ENCODE results near the gene MPPE1. TPM values are rescaled to one million over a fixed set of nuclear protein-coding genes. Genes with fewer than 3 reads are reported as not detected.

The MPPE1 gene
- total RNA-seq, 1 donor: 38.0 TPM

DNA sequence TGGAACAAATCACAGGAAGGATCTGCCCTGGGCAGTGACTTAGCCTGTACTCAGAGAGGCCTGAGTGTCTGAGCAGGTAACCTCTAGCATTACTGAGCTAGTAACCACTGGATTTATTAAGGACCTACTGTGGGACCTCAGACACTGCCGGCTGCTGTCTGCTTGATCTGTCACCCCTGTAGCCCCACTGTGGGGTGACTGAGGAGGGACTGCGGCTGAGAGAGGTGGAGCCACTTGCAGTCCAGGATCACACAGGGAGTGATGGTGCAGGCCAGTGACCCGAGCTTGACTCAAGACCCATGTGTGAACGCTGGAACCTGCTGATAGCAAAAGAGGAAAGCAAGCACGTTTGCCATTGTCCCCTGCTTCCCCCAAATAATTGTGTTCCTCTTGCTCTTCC is 41.4 kb downstream of the MPPE1 start:
- Histone ChIP-seq H2AFZ (ENCODE audit: low read length) (no peak overlapping the region), H3K4me2 (ENCODE audit: insufficient read depth, low read length) (no peak overlapping the region)

DNA sequence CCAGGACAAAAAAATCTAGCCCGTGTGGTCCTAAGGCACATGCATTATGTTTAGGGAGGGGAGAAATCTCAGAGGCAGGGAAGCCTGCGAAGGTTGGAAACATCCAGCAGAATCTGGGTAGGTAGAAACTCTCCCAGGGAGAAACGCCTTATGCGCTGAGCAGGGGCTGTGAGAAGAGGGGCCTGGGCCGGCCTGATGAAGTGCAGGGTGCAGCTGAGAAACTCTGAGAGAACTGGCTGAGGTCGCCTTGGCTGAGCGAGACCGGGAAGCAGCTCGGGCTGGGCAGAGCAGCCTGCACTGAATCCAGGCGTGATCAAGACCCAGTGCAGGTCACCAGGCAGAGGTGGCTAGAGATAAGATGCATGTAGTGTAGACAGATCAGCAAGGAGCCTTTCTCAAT is 41.8 kb downstream of the MPPE1 start:
- Histone ChIP-seq H3K9me3 (ENCODE audit: low read depth, low read length) (no peaks in the 10 kb centered on the region), H3K4me2 (ENCODE audit: insufficient read depth, low read length) (no peak overlapping the region), H2AFZ (ENCODE audit: low read length) (no peak overlapping the region), H3K4me3 (ENCODE audit: insufficient read depth, low read length) (no peak overlapping the region), H3K4me1 (ENCODE audit: insufficient read depth, low read length) (no peaks in the 10 kb centered on the region), H3K27me3 (ENCODE audit: insufficient read depth, low read length) (no peaks in the 10 kb centered on the region), H3K79me2 (ENCODE audit: insufficient read depth, low read length) (no peaks in the 10 kb centered on the region), H3K27ac (ENCODE audit: low read depth, low read length) (no peak overlapping the region), H3K36me3 (ENCODE audit: insufficient read depth, low read length) (no peaks in the 10 kb centered on the region), H4K20me1 (ENCODE audit: insufficient read depth, low read length) (no peaks in the 10 kb centered on the region)
- no peak for DNase-seq (ENCODE audit: insufficient read length, low spot score, missing footprints)
- TF ChIP-seq, protein P1, sequence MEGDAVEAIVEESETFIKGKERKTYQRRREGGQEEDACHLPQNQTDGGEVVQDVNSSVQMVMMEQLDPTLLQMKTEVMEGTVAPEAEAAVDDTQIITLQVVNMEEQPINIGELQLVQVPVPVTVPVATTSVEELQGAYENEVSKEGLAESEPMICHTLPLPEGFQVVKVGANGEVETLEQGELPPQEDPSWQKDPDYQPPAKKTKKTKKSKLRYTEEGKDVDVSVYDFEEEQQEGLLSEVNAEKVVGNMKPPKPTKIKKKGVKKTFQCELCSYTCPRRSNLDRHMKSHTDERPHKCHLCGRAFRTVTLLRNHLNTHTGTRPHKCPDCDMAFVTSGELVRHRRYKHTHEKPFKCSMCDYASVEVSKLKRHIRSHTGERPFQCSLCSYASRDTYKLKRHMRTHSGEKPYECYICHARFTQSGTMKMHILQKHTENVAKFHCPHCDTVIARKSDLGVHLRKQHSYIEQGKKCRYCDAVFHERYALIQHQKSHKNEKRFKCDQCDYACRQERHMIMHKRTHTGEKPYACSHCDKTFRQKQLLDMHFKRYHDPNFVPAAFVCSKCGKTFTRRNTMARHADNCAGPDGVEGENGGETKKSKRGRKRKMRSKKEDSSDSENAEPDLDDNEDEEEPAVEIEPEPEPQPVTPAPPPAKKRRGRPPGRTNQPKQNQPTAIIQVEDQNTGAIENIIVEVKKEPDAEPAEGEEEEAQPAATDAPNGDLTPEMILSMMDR (IDR thresholded peaks at IDR 0.05; ENCODE audit: extremely low read depth, low read depth, low read length): no peak

More for the DNA sequence above, 41.4 kb downstream of the MPPE1 start:
- Histone ChIP-seq H3K27me3 (ENCODE audit: insufficient read depth, low read length) (no peaks in the 10 kb centered on the region), H3K4me1 (ENCODE audit: insufficient read depth, low read length) (no peaks in the 10 kb centered on the region), H3K4me3 (ENCODE audit: insufficient read depth, low read length) (no peak overlapping the region), H4K20me1 (ENCODE audit: insufficient read depth, low read length) (no peaks in the 10 kb centered on the region), H3K27ac (ENCODE audit: low read depth, low read length) (no peak overlapping the region), H3K36me3 (ENCODE audit: insufficient read depth, low read length) (no peaks in the 10 kb centered on the region), H3K79me2 (ENCODE audit: insufficient read depth, low read length) (no peaks in the 10 kb centered on the region), H3K9me3 (ENCODE audit: low read depth, low read length) (no peaks in the 10 kb centered on the region)
- TF ChIP-seq, protein P1 (IDR thresholded peaks at IDR 0.05; ENCODE audit: extremely low read depth, low read depth, low read length): no peak
- DNase-seq (ENCODE audit: insufficient read length, low spot score, missing footprints): no peak

DNA sequence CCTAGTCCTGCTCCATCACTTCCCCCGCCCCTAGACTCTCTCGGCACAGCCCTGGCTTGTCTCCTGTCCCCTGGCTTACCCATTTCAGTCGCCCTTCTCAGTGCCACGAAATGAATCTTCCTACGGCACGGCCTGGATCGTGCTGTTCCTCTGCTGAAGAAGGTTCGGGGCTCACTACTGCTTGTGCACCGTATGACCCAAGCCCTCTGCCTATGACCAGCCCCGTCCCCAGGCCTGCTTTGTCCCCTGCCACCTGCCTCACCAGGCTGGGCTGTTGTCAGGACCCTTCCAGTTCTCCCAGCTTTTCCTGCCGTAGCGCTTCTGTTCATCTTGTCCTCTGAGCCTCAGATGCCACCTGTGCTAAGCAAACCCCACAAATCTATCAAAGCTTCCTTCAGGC is 43.0 kb downstream of the MPPE1 start:
- no peak overlapping the region for H3K27ac ChIP-seq (ENCODE audit: low read depth, low read length)
- H3K4me1 ChIP-seq (ENCODE audit: insufficient read depth, low read length): peaks cover 6% of the 10 kb centered on the region
- H3K4me2 ChIP-seq (ENCODE audit: insufficient read depth, low read length): no peak overlapping the region
- no peak for DNase-seq (ENCODE audit: insufficient read length, low spot score, missing footprints)
- no peaks in the 10 kb centered on the region for H3K36me3 ChIP-seq (ENCODE audit: insufficient read depth, low read length)
- TF ChIP-seq, protein P1 (IDR thresholded peaks at IDR 0.05; ENCODE audit: extremely low read depth, low read depth, low read length): no peak
- H4K20me1 ChIP-seq (ENCODE audit: insufficient read depth, low read length): no peaks in the 10 kb centered on the region
- no peaks in the 10 kb centered on the region for H3K79me2 ChIP-seq (ENCODE audit: insufficient read depth, low read length)
- no peak overlapping the region for H2AFZ ChIP-seq (ENCODE audit: low read length)
- H3K9me3 ChIP-seq (ENCODE audit: low read depth, low read length): no peaks in the 10 kb centered on the region
- H3K27me3 ChIP-seq (ENCODE audit: insufficient read depth, low read length): no peaks in the 10 kb centered on the region
- H3K4me3 ChIP-seq (ENCODE audit: insufficient read depth, low read length): no peak overlapping the region

DNA sequence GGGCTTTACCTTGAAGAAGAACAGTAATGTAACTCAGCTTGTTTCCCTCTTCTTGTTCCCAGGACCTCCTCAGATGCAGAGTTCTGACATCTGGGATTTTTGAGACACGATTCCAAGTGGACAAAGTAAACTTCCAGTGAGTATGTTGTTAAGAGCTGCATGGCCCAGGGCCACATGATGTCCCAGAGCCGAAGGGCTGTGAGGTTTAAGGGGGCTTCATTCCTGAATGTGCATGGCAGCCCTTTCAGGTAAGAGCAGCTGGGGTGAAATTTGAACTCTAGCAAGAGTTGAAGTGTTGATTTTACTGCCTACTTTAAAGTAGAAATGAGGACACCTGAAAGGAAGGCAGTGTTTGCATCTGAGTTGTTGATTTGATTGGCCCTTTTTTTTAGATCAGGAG is 43.6 kb downstream of the MPPE1 start:
- Histone ChIP-seq H3K9me3 (ENCODE audit: low read depth, low read length) (no peaks in the 10 kb centered on the region), H4K20me1 (ENCODE audit: insufficient read depth, low read length) (no peaks in the 10 kb centered on the region), H3K27ac (ENCODE audit: low read depth, low read length) (no peak overlapping the region), H3K27me3 (ENCODE audit: insufficient read depth, low read length) (no peaks in the 10 kb centered on the region), H3K79me2 (ENCODE audit: insufficient read depth, low read length) (no peaks in the 10 kb centered on the region), H3K4me2 (ENCODE audit: insufficient read depth, low read length) (no peak overlapping the region), H3K36me3 (ENCODE audit: insufficient read depth, low read length) (no peaks in the 10 kb centered on the region), H3K4me3 (ENCODE audit: insufficient read depth, low read length) (no peak overlapping the region), H2AFZ (ENCODE audit: low read length) (no peak overlapping the region), H3K4me1 (ENCODE audit: insufficient read depth, low read length) (peaks cover 10% of the 10 kb centered on the region)
- DNase-seq (ENCODE audit: insufficient read length, low spot score, missing footprints): no peak
- TF ChIP-seq, protein P1 (IDR thresholded peaks at IDR 0.05; ENCODE audit: extremely low read depth, low read depth, low read length): no peak

Measured in osteoblast (primary cell).